OCI-LY7 (cell line): ENCODE results near the gene ROBO1. TPM values are rescaled to one million over a fixed set of nuclear protein-coding genes. Genes with fewer than 3 reads are reported as not detected.

Experiments
- BruUV-seq: library from RNA; stranded (reverse); fragments of 400-500 nt; replicated peaks from 2 replicates; lab custom pipeline; 2021; lab: Mats Ljungman, UMichigan
- CTCF ChIA-PET: fragments of 300-600 bp; sonication (Branson Sonifier 250); formaldehyde crosslinking; loops from one replicate; lab custom pipeline; 2022; ENCODE audit warnings: antibody characterized with exemption; ENCODE audit not compliant: unreplicated experiment; lab: Charles Lee
- POLR2A ChIA-PET: fragments of 300-600 bp; sonication (Branson Sonifier 250); formaldehyde crosslinking; loops from one replicate; lab custom pipeline; 2022; ENCODE audit warnings: antibody characterized with exemption; lab: Charles Lee
- DNase-seq: peaks from one replicate; pipeline ENCODE4 v3.0.0-alpha.2; 2015; ENCODE audit warnings: low spot score
- H2AFZ ChIP-seq: fragments of 200-600 bp; sonication (generic), shearing (Covaris generic); 2 replicates; pipeline ENCODE4 v1.6.1; 2014; ENCODE audit warnings: mild to moderate bottlenecking, antibody characterized with exemption, low read length, moderate library complexity
- H3K27ac ChIP-seq: fragments of 200-600 bp; sonication (generic); 2 replicates; pipeline ENCODE4 v1.5.1; 2014; ENCODE audit warnings: mixed run types, low read depth, mild to moderate bottlenecking, moderate library complexity, low read length, inconsistent platforms; ENCODE audit not compliant: poor library complexity, severe bottlenecking
- H3K36me3 ChIP-seq: fragments of 200-600 bp; sonication (generic); 2 replicates; pipeline ENCODE4 v1.6.1; 2014; ENCODE audit warnings: mild to moderate bottlenecking, antibody characterized with exemption, low read length, moderate library complexity, mixed read lengths; ENCODE audit not compliant: insufficient read depth
- H3K4me1 ChIP-seq: fragments of 200-600 bp; sonication (generic); 2 replicates; pipeline ENCODE4 v1.5.1; 2014; ENCODE audit warnings: mild to moderate bottlenecking, low read length; ENCODE audit not compliant: insufficient read depth, poor library complexity, severe bottlenecking
- H3K4me2 ChIP-seq: fragments of 200-600 bp; sonication (generic); 2 replicates; pipeline ENCODE4 v1.6.1; 2014; ENCODE audit warnings: mild to moderate bottlenecking, low read length
- H3K4me3 ChIP-seq: fragments of 200-600 bp; sonication (generic); 2 replicates; pipeline ENCODE4 v1.5.1; 2014; ENCODE audit warnings: mild to moderate bottlenecking, low read depth, low read length; ENCODE audit not compliant: poor library complexity, severe bottlenecking
- H3K79me2 ChIP-seq: fragments of 200-600 bp; sonication (generic); 2 replicates; pipeline ENCODE4 v1.6.1; 2016; ENCODE audit warnings: low read depth, mild to moderate bottlenecking, low read length, moderate library complexity, mixed read lengths; ENCODE audit not compliant: insufficient read depth
- H3K9me2 ChIP-seq: fragments of 200-600 bp; sonication (generic); 2 replicates; pipeline ENCODE4 v1.6.1; 2016; ENCODE audit warnings: mild to moderate bottlenecking, low read length, mixed read lengths; ENCODE audit not compliant: insufficient read depth
- H3K9me3 ChIP-seq: fragments of 200-600 bp; sonication (generic); 2 replicates; pipeline ENCODE4 v1.6.1; 2014; ENCODE audit warnings: mild to moderate bottlenecking, mixed run types, low read length, mixed read lengths
- H4K20me1 ChIP-seq: fragments of 200-600 bp; sonication (generic); 2 replicates; pipeline ENCODE4 v1.6.1; 2014; ENCODE audit warnings: mild to moderate bottlenecking, antibody characterized with exemption, low read length, moderate library complexity, mixed read lengths; ENCODE audit not compliant: insufficient read depth
- CTCF ChIP-seq: fragments of 200-600 bp; sonication (generic); conservative IDR thresholded peaks from 2 replicates; pipeline ENCODE4 v1.5.1; 2014; ENCODE audit warnings: mild to moderate bottlenecking, antibody characterized with exemption, low read length, moderate library complexity, mixed read lengths
- EZH2phosphoT487 ChIP-seq: fragments of 200-600 bp; sonication (generic); IDR thresholded peaks from 2 replicates; pipeline ENCODE4 v1.6.1; 2018; ENCODE audit warnings: low read depth, borderline replicate concordance, mild to moderate bottlenecking, mixed run types, antibody characterized with exemption, low read length, moderate library complexity, mixed read lengths
- intact Hi-C: fragments of 100-400 bp; cut with micrococcal nuclease; formaldehyde crosslinking; loops from one replicate; pipeline ENCODE4 v1.10.0; 2022; ENCODE audit not compliant: unreplicated experiment
- total RNA-seq, 2 experiments: library from RNA; depleted of rRNA in 1 of 2; stranded (reverse); fragments of >200 nt in 1 of 2; shearing (Covaris generic) in 1 of 2; gene quantifications; 2 replicates each; pipeline ENCODE4 v1.2.3, GENCODE V29; 2014 to 2022

Gene ROBO1
- total RNA-seq, 2 experiments from 2014 or later = not detected

GRCh38 chr3:78881501-78881900, 886.3 kb downstream of the ROBO1 start:
- no TSS peak for BruUV-seq

GRCh38 chr3:78880603-78881461, 887.0 kb downstream of the ROBO1 start:
- BruUV-seq = no TSS peak
- TF ChIP-seq EZH2phosphoT487 (no peak), CTCF (no peak)
- no peaks in the 10 kb centered on the region for H3K9me2 ChIP-seq
- no peaks in the 10 kb centered on the region for H3K9me3 ChIP-seq
- H3K79me2 ChIP-seq = no peaks in the 10 kb centered on the region
- CTCF ChIA-PET = no interaction called here
- DNase-seq = no peak
- H3K4me2 ChIP-seq = no peak overlapping the region
- H3K4me1 ChIP-seq = no peaks in the 10 kb centered on the region
- H4K20me1 ChIP-seq = no peaks in the 10 kb centered on the region
- POLR2A ChIA-PET = no interaction called here
- H3K4me3 ChIP-seq = no peak overlapping the region
- H3K27ac ChIP-seq = no peak overlapping the region
- intact Hi-C loops = no loop called here
- no peaks in the 10 kb centered on the region for H3K36me3 ChIP-seq
- H2AFZ ChIP-seq = no peak overlapping the region

More at GRCh38 chr3:78881501-78881900, 886.3 kb downstream of the ROBO1 start:
- no peak overlapping the region for H3K27ac ChIP-seq
- no peaks in the 10 kb centered on the region for H3K36me3 ChIP-seq
- H4K20me1 ChIP-seq = no peaks in the 10 kb centered on the region
- no peaks in the 10 kb centered on the region for H3K9me3 ChIP-seq
- H3K4me1 ChIP-seq = no peaks in the 10 kb centered on the region
- no peak overlapping the region for H2AFZ ChIP-seq
- TF ChIP-seq EZH2phosphoT487 (no peak), CTCF (no peak)
- no peaks in the 10 kb centered on the region for H3K9me2 ChIP-seq
- POLR2A ChIA-PET = no interaction called here
- no peak for DNase-seq
- H3K4me2 ChIP-seq = no peak overlapping the region
- no peaks in the 10 kb centered on the region for H3K79me2 ChIP-seq
- intact Hi-C loops = no loop called here
- H3K4me3 ChIP-seq = no peak overlapping the region
- CTCF ChIA-PET = no interaction called here

GRCh38 chr3:78879295-78879860, 888.4 kb downstream of the ROBO1 start:
- Histone ChIP-seq H4K20me1 (no peaks in the 10 kb centered on the region), H3K36me3 (no peaks in the 10 kb centered on the region), H3K27ac (no peak overlapping the region), H3K4me2 (no peak overlapping the region), H2AFZ (no peak overlapping the region), H3K79me2 (no peaks in the 10 kb centered on the region), H3K9me2 (no peaks in the 10 kb centered on the region), H3K9me3 (no peaks in the 10 kb centered on the region), H3K4me3 (no peak overlapping the region), H3K4me1 (no peaks in the 10 kb centered on the region)
- TF ChIP-seq EZH2phosphoT487 = no peak
- no peak for TF ChIP-seq CTCF
- DNase-seq = no peak
- ChIA-PET POLR2A (no interaction called here), CTCF (no interaction called here)
- intact Hi-C loops = no loop called here
- BruUV-seq = no TSS peak
